Measurements from ENCODE around the gene SAMD8. TPM values are rescaled to one million over a fixed set of nuclear protein-coding genes. Genes with fewer than 3 reads are reported as not detected.
"Not testable (repeated sequence)": the region's sequence is repeated elsewhere in the genome, so short reads cannot be mapped to it uniquely, and the experiment has no call there.

The SAMD8 gene
- total RNA-seq, 1 donor from 2014 or later = 24.6 TPM

GRCh38 chr10:75205908-75206307 is 94.5 kb downstream of the SAMD8 start:
- no peak for DNase-seq
- Histone ChIP-seq H3K27me3 (ENCODE audit: low read depth) (no peaks in the 10 kb centered on the region), H3K4me3 (no peak overlapping the region), H3K4me1 (peaks cover 44% of the 10 kb centered on the region), H3K9me3 (replicated peaks) (no peaks in the 10 kb centered on the region), H3K36me3 (no peaks in the 10 kb centered on the region), H3K27ac (replicated peaks) (no peak overlapping the region)
- TF ChIP-seq CTCF (IDR thresholded peaks at IDR 0.05; ENCODE audit: borderline replicate concordance) = no peak
- intact Hi-C loops (cut with micrococcal nuclease) = no loop called here

GRCh38 chr10:75206638-75207037 is 95.2 kb downstream of the SAMD8 start:
- H3K27ac ChIP-seq (replicated peaks) = not testable (repeated sequence)

DNA sequence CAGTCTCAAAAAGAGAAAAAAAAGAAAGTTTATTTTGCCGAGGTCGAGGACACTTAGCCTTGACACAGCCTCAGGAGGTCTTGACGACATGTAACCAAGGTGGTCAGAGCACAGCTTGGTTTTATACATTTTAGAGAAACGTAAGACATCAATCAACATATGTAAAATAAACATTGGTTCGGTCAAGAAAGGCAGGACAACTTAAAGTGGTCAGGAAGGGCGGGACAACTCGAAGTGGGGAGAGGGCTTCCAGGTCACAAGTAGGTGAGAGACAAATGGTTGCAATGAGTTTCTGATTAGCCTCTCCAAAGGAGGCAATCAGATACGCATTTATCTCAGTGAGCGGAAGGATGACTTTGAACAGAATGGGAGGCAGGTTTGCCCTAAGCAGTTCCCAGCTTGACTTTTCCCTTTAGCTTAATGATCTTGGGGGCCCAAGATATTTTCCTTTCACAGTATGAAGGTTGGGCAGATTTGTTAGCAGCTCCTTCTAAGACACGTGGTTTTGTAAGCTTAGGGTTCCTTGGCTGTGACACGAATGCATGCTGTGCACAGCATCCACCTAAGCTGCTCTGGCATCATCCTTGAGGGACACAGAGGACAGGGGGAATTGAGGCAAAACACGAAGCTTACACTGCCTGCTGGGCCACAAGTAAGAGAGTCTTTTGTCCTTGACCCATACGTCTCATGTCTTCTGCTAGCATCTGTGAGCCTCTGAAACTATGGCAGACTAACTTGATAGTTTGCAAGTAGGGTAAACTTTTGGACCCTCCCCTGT is 95.8 kb downstream of the SAMD8 start:
- Histone ChIP-seq H3K27ac (replicated peaks) (no peak overlapping the region), H3K27me3 (ENCODE audit: low read depth) (no peaks in the 10 kb centered on the region), H3K4me3 (no peak overlapping the region), H3K36me3 (peaks cover 6% of the 10 kb centered on the region), H3K9me3 (replicated peaks) (no peaks in the 10 kb centered on the region), H3K4me1 (peaks cover 54% of the 10 kb centered on the region)
- TF ChIP-seq CTCF (IDR thresholded peaks at IDR 0.05; ENCODE audit: borderline replicate concordance) = no peak
- intact Hi-C loops (cut with micrococcal nuclease) = no loop called here
- no peak for DNase-seq

More at GRCh38 chr10:75206638-75207037, 95.2 kb downstream of the SAMD8 start:
- intact Hi-C loops (cut with micrococcal nuclease); H3K36me3 ChIP-seq; H3K4me3 ChIP-seq; H3K27me3 ChIP-seq (ENCODE audit: low read depth); H3K9me3 ChIP-seq (replicated peaks); DNase-seq: not testable (repeated sequence)
- H3K4me1 ChIP-seq = peaks cover 52% of the 10 kb centered on the region

DNA sequence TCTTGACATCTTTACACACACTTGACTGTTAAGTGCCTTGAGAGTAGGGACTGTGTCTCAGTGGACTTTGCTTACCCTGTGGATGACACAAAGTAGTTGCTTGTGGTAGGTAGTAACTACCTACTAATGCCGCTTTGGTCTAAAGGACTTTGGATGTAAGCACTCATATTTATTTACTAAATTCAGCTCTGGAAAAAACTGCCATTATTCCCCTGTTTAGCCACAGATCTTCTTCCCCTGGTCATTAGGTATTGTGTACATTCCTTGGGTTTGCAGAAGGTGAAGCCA is 96.3 kb downstream of the SAMD8 start:
- Histone ChIP-seq H3K36me3 (peaks cover 11% of the 10 kb centered on the region), H3K9me3 (replicated peaks) (no peaks in the 10 kb centered on the region), H3K27me3 (ENCODE audit: low read depth) (no peaks in the 10 kb centered on the region), H3K4me3 (no peak overlapping the region), H3K4me1 (peaks cover 54% of the 10 kb centered on the region), H3K27ac (replicated peaks) (peak overlapping the region; percentile 15)
- no peak for DNase-seq
- TF ChIP-seq CTCF (IDR thresholded peaks at IDR 0.05; ENCODE audit: borderline replicate concordance) = no peak
- intact Hi-C loops (cut with micrococcal nuclease) = no loop called here

GRCh38 chr10:75208181-75208580 is 96.7 kb downstream of the SAMD8 start:
- Histone ChIP-seq H3K27me3 (ENCODE audit: low read depth) (no peaks in the 10 kb centered on the region), H3K27ac (replicated peaks) (peak overlapping the region; percentile 15), H3K36me3 (peaks cover 15% of the 10 kb centered on the region), H3K4me3 (no peak overlapping the region), H3K4me1 (peaks cover 54% of the 10 kb centered on the region), H3K9me3 (replicated peaks) (no peaks in the 10 kb centered on the region)
- TF ChIP-seq CTCF (IDR thresholded peaks at IDR 0.05; ENCODE audit: borderline replicate concordance) = no peak
- intact Hi-C loops (cut with micrococcal nuclease) = no loop called here
- no peak for DNase-seq

- TF ChIP-seq CTCF (IDR thresholded peaks at IDR 0.05; ENCODE audit: borderline replicate concordance) = no peak
- H3K36me3 ChIP-seq = peaks cover 26% of the 10 kb centered on the region
- H3K27me3 ChIP-seq (ENCODE audit: low read depth) = no peaks in the 10 kb centered on the region
- H3K4me3 ChIP-seq = peak overlapping the region; percentile 89
- H3K27ac ChIP-seq (replicated peaks) = peak overlapping the region; percentile 100
- intact Hi-C loops (cut with micrococcal nuclease) = no loop called here
- H3K9me3 ChIP-seq (replicated peaks) = no peaks in the 10 kb centered on the region
- DNase-seq = no peak
- H3K4me1 ChIP-seq = peaks cover 54% of the 10 kb centered on the region
Observed at GRCh38 chr10:75209086-75209920, 97.8 kb downstream of the SAMD8 start.
